VCaP (cell line): ENCODE data around the gene PTPRN2.

Source experiments
- H3K27ac ChIP-seq: fragments of 450-650 bp; 2 replicates; pipeline ENCODE4 v1.5.1; 2017
- CTCF ChIP-seq: fragments of 450-650 bp; conservative IDR thresholded peaks from 2 replicates; pipeline ENCODE4 v1.5.1; 2017; ENCODE audit warnings: mild to moderate bottlenecking, moderate library complexity

PTPRN2 gene

GRCh38 chr7:158476331-158476932 is 111.2 kb downstream of the PTPRN2 start:
- TF ChIP-seq CTCF: no peak
- H3K27ac ChIP-seq: no peak overlapping the region

GRCh38 chr7:158475679-158476052 is 112.0 kb downstream of the PTPRN2 start:
- H3K27ac ChIP-seq: no peak overlapping the region

GRCh38 chr7:158475036-158475678 is 112.5 kb downstream of the PTPRN2 start:
- H3K27ac ChIP-seq: no peak overlapping the region
- no peak for TF ChIP-seq CTCF

More at GRCh38 chr7:158475679-158476052, 112.0 kb downstream of the PTPRN2 start:
- no peak for TF ChIP-seq CTCF

GRCh38 chr7:158474488-158474887 is 113.1 kb downstream of the PTPRN2 start:
- H3K27ac ChIP-seq: no peak overlapping the region
- TF ChIP-seq CTCF: no peak

GRCh38 chr7:158473946-158474345 is 113.7 kb downstream of the PTPRN2 start:
- TF ChIP-seq CTCF: no peak

GRCh38 chr7:158473221-158473620 is 114.4 kb downstream of the PTPRN2 start:
- H3K27ac ChIP-seq: no peak overlapping the region

More at GRCh38 chr7:158473946-158474345, 113.7 kb downstream of the PTPRN2 start:
- H3K27ac ChIP-seq: no peak overlapping the region

GRCh38 chr7:158472596-158472995 is 115.0 kb downstream of the PTPRN2 start:
- H3K27ac ChIP-seq: no peak overlapping the region
- no peak for TF ChIP-seq CTCF

More at GRCh38 chr7:158473221-158473620, 114.4 kb downstream of the PTPRN2 start:
- no peak for TF ChIP-seq CTCF
